GM18498 (cell line): ENCODE data around the gene EHD3.
"Not testable (repeated sequence)": the region's sequence is repeated elsewhere in the genome, so short reads cannot be mapped to it uniquely, and the experiment has no call there.

ENCODE experiments used
- ATAC-seq: cut with Tn5 transposase; IDR thresholded peaks from one replicate; pipeline ENCODE4 v1.9.1; 2021; ENCODE audit warnings: mild to moderate bottlenecking, moderate library complexity; ENCODE audit not compliant: unreplicated experiment

Gene EHD3

DNA sequence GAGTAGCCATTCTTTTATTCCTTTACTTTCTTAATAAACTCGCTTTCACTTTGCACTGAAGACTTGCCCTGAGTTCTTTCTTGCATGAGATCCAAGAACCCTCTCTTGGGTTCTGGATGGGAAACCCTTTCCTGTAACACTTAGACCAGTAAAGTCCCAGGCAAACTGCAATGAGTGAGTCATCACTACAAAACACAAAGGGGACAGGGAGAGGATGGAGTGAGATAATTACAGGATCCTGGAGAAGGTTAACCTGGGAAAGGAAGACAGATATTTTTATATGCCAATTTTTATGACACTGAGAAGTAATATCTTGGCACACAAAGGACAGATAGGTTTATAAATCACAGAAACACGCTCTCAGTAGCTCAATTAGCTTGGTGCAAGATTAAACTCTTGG is 48.7 kb downstream of the EHD3 start:
- ATAC-seq, result no peak

DNA sequence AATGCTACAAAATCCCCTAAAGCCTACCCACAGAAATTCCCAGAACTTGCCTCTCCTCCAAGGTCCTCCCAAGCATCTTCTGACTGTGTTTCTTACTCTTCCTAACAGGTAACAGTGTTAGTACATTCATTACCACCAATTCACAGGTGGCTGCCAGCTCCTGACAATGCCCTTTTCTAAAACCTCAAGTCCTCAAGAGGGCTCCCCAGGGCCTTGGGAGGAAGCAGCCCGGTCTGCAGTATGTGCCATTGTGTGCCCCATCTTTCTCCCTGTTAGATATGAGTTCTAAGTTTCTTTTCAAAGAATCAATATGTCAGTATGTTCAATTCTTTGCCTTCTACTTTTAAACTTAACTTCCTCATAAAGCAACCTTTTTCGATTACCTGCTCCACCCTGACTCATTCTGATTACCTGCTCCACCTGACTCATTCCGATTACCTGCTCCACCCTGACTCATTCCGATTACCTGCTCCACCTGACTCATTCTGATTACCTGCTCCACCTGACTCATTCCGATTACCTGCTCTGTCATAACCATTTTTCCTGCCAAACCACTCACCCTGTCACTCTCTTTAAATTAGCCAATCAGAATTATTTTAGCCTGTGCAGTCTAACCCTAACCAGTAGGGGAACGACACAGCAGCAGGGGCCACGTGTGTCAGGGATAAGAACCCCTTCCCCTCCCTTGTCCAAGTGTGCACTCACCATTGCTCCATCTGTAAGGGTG is 49.4 kb downstream of the EHD3 start:
- not testable (repeated sequence) for ATAC-seq

DNA sequence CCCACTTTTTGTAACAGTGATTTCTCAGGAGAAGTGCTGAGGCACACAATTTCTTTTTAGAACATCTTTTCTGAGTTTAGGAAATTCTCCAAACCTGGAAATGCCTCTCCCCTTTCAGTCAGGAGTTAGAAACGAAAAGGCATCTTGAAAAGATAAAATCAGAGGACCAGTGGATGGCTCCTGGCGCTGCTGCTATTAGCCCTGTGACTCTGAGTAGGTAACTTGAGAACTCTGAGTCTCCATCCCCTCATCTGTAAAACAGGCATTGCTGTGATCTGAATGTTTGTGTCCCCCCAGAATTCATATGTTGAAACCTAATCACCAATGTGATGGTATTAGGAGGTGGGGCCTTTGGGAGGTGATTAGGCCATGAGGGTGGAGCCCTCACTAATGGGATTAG is 50.2 kb downstream of the EHD3 start:
- ATAC-seq, result no peak

DNA sequence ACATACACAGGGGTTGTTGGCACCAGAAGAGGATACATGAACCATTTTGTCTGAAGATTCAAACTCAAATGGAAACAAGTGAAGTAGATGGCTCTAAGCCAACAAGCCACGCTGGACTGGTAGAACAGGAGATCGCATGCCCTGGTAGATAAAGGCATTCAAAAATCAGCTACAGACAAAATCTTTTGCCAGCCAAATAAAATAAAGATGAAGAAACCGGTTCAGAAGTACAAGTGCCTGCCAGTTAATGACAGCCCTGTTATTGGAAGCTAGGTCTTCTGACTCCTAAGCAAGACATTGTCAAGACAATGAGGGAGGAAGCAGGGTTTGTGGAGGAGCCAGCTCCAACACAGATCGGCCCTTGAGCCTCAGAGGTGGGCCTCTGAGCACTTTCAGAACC is 52.3 kb downstream of the EHD3 start:
- ATAC-seq, result no peak

DNA sequence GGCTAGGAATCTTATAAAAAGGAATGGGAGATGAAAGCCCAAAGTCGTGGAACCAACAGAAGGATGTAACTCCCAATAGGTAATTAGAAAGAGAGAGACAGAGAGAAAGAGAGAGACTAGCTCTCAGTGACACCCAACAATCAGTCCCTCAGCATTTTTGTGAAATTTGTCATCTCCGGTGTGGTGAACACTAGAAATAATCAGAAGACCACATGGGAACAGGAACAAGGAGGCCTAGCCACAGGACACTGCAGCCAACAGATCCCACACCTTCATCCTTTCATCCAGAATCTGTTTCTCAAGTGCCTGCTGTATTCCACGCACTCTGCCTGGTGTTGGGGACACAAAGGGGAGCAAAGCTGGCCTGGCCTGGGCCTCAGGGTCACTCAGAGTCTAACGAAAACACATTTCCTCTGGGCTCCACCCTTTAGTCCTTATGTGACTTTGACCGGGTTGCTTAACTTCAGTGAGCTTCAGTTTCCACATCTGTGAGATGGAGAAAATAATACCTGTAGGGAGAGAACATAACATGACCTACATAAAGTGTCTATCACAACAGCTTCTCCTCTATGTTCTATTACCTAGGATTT is 53.1 kb downstream of the EHD3 start:
- no peak for ATAC-seq

DNA sequence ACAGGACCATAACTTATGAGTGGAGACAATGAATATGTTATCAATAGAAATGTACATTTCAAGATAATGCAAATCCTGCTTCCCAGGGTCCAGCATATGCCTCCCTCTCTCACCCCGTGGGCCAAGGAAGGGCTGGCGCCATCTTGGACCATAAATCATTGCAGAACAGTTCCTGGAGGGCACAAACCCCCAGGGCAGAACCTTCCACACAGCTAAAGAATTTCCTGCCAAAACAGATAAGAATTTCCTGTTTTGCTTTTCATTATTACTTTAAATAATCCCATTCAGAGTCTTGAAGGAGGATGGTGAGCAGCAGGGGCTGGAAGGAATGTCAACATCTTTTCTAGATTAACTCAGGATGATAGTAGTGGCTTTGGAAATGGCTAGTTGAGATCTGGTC is 53.7 kb downstream of the EHD3 start:
- no peak for ATAC-seq

DNA sequence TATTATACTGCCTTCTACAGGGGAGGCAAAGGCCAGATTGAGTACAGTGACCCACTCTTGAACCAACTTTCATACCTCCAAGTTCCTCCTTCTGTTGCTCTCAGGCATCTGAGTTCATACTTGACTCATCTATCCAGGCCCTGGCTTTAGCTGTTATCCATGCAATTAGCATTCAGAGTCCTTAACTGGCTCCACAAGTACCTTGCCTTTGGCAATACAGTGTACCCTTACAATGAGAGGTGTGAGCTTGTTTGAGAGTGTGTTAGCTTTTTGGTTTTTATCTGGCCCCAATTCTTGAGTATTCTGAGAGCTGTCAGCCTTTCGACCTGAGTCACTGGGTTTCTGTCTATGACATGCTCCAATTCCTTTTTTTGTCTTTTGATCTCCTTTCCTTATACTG is 60.2 kb downstream of the EHD3 start:
- ATAC-seq, result no peak

DNA sequence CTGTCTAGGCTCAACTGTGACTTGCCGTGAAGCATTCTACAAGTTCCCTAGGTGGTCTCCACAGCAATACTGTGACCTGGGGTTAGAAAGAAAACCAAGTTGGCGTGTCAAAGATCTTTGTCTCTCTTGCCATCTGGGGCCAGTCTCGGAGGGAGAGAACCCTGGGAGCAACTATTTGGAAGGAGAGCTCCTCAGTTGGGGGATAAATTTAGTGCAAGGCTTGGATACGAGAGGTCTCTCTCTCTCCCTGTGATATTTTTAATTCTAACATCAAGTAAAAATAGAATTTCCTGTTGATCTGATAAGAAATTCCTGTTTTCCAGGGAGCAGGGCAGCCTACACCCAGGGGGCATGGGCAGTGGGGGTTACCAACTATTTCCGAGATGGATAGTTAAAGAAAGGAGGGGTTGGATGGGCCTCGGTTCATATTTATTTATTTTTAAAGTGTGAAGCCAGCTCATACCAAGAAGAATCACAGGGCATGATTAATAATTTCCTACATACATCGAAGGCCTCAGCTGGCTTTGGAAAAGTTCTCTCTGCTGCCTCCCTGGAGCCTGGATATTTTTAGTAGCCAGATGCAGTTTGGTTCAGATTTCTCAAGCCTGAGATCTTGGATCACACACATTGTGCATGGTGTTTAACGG is 62.8 kb downstream of the EHD3 start:
- no peak for ATAC-seq

DNA sequence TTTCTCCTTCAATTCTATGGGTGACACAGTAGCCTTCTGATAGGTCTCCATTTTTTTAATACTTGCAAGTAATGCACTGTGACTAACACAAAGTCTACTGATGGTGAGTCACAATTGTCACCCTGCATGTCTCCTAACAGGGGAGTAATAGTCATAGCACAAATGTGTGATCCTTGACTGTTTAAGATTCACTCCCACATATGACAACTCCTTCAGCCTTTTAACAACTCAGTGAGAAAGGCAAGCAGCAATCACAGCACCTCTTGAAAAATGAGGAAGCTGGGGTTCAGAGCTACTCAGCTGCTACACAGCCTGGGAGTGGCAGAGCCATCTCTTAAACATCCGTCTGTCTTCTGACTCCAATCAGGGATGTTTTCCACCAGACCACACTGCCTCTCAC is 63.8 kb downstream of the EHD3 start:
- ATAC-seq, result no peak

DNA sequence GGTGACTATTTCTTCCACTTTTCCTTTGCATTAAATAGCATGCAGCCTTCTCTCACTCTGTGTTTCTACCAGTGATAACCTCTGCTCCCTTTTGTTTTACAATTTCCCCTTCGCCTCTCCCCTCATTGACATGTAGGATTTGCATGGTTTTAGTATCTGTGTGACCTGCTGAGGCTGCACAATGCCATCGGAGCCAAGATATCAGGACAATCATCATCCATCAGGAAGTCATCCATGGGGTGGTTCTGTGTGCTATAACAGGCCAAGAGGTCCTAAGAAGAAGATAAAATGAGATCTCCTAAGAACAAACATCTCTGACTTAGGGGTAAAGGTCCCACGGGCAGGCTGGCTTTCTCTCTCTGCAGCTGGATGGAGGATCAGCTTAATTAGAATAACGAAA is 65.6 kb downstream of the EHD3 start:
- no peak for ATAC-seq

DNA sequence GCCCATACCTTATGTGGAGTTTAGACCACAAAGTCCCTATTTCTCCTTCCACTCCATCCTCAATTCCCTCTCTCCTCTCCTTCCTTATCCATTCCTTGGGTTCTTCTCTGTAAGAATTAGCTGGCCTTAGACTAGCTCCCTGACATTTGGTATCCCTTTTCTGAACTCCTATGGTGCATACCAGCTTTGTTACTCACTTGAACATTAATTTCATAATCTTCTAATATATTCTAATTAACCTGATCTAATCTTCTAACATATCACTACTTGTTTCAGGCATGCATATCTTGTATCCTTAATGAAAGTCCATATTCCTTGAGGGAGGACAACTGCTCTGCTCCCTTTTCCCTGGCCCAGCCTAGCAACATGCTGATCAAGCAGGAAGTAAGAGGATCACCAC is 66.4 kb downstream of the EHD3 start:
- ATAC-seq, result no peak

DNA sequence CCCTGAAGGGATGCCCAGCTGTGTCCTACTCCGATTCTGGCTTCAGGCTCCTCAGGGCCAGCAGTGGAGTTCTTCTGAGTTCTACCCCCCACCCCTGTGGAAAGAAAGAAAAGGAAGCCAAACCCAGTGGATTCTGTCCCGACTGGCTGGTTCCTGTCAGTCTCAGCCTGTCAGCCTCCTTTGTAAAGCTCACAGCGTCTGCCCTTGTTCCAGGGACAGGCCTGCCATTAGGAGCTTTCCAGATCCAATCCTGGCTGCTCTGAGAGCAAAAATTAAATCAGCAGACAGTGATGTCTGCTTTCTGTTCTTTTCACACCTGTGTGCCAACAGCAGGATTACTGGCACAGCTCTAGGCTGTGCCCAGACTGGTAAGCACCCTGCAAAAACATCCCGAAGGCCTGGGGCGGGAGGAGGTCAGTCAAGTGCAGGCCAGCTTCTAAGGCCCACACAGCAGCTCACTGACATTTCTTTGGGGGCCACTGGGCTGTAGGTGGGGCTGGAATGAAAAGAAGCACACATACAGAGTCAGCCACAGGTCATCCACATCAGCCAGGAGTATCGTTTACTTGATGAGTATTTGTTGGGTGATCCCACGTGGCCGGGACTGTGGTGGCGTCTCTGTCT is 69.1 kb downstream of the EHD3 start:
- no peak for ATAC-seq

DNA sequence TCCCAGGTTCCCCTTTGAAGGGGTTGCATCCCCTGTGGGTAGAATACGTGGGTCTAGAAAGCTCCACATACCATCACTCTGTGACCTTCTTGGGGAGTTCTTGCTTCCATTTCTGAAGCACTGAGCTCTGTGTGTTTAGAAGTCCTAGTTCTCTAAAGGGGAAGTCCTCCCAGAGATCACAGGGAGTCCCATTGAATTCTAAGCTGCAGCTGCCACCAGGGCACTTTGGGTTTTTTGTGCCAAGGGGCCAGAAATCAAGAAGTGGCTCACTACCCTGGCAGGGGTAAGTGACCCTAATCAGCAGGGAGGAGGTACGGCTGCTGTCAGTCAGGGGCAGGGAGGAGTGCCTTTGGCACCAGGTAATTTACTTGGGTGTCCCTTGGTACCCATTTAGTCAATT is 70.9 kb downstream of the EHD3 start:
- ATAC-seq, result no peak

DNA sequence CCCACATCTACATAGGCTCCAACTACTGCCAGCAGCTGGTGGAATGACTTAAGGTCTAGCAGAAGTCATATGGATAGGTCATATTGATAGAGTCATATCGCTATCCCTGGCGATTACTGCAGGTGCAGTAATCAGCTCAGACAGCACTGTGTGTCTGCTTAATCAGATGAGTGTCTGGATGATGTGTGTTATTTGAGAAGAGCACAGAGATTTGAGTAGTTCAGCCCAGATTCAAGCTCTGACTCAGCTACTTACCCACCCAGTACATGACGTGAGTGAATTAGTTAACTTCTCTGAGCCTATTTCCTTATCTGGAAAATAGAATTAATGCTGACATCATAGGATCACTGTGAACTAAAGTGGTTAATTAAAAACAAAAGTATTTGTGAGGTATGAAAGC is 78.9 kb downstream of the EHD3 start:
- no peak for ATAC-seq

DNA sequence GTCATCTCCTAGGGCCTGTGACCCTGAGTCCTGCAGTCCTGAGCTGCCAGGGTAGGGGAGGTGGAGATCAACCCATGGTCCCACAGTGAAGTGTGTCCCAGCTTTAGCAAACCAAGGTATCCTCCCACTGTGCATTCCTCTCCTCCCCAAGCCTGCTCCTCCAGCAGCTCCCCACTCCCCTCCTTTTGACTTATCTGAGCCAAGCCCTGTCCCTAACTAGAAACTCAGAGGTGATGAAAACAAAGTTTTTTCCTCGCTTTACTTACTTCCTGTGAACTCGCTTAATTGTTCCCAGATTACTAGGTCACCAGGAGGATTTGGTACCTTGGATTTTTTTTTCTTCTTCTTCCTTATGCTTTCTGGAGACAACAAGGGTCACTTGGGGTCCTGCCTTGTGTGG is 80.8 kb downstream of the EHD3 start:
- no peak for ATAC-seq

DNA sequence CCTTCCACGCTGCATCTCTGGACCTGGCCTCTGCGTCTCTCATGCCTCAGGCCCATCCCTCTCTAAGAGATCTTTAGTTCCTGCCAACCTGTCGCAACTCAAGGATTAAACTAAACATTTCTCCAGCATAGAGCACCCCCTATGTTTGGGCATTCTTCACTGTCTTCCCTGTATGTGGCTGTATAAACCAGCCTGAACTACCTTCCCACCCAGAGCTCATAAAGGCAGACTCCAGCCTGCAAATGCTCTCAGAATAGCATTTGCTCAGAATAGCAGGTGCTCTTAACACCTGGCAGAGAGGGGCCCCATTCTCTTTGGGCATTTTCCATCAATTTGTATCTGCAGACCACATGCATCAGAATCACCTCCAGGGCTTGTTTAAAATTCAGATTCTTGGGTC is 83.4 kb downstream of the EHD3 start:
- ATAC-seq, result no peak

DNA sequence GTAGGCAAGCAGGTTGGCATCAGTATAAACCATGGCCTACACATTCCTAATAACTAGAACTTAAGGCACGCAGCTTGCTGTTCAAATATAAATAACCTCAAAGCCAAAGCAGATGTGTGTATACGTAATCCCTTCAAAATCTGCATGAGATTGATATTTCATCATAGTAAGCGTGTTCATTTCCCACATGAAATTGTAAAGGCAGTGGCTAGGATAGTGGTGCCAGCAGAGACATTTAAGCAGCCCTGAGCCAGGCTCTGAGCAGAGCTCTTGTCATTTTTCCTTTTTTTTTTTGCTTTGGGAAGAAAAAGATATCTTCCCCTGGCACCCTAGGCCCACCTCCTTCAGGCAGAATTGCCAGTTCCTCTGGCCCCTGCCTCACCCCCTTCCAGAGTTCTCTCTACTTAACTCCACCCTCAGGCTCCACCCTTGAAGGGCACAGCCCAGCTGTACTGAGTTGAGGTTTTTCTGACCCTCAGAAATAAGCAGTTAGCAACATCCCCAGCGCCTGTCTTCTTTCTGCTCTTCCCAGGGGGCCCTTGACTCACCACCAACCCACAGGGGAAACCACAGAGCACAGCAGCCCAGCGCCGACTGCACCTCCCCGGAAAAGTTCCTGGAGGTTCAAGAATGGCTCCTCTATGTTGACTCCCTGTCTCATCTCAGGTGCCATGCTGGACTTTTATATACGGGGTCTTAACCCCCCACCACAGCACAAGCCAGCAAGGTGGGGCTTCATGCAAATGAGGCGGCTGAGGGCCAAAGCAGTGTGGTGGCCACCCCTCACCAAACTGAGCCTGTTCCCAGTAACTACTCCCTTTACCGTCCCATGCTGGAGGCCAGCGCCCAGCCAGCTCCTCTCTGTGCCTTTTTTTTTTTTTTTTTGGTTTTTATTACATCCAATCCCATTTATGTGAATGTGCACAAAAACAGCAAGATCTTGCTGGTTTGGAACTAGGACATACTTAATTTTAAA is 84.7 kb downstream of the EHD3 start:
- ATAC-seq, result peak; percentile 64
